GM23248 (cell line): Measurements from ENCODE around the gene RHBDF1.

ENCODE experiments used
- EZH2 ChIP-seq: fragments of 200-600 bp; sonication (generic); IDR thresholded peaks from 2 replicates; pipeline ENCODE4 v1.6.1; 2018; ENCODE audit warnings: antibody characterized with exemption, mild to moderate bottlenecking; ENCODE audit not compliant: insufficient read depth, poor library complexity, severe bottlenecking
- EZH2phosphoT487 ChIP-seq: fragments of 200-600 bp; sonication (generic); IDR thresholded peaks from 2 replicates; pipeline ENCODE4 v1.6.1; 2018; ENCODE audit warnings: antibody characterized with exemption, moderate library complexity, mild to moderate bottlenecking, low read depth; ENCODE audit not compliant: insufficient read depth

GRCh38 chr16:50769-51591, 21.5 kb downstream of the RHBDF1 start:
- TF ChIP-seq EZH2 (no peak), EZH2phosphoT487 (no peak)
